Keratinocyte (primary cell): Measurements from ENCODE around the gene HLA-DPB1. TPM values are rescaled to one million over a fixed set of nuclear protein-coding genes. Genes with fewer than 3 reads are reported as not detected.

Source experiments
- DNase-seq: peaks from one replicate; pipeline ENCODE4 v3.0.0-alpha.2; 2011; ENCODE audit warnings: low read depth, missing footprints, low spot score
- FAIRE-seq: peaks from 2 replicates; lab custom pipeline; 2011; peaks lifted over from hg19 to GRCh38; lab: Jason Lieb, UNC
- H2AFZ ChIP-seq: 2 replicates; pipeline ENCODE4 v1.6.0; 2012; ENCODE audit warnings: low read length, control low read depth, inconsistent platforms; ENCODE audit not compliant: control insufficient read depth
- H3K27ac ChIP-seq: 2 replicates; pipeline ENCODE4 v1.5.1; 2011; ENCODE audit warnings: low read length; ENCODE audit not compliant: control insufficient read depth, insufficient read depth
- H3K27me3 ChIP-seq: 3 replicates; pipeline ENCODE4 v1.6.0; 2011; ENCODE audit warnings: low read length; ENCODE audit not compliant: control insufficient read depth, insufficient read depth; ENCODE audit errors: extremely low read depth
- H3K36me3 ChIP-seq, 2 experiments: 2 replicates in 1 of 2; 3 replicates in 1 of 2; pipeline ENCODE4 v1.5.1; 2011; ENCODE audit warnings: low read length in 2 of 2, mild to moderate bottlenecking in 1 of 2; ENCODE audit not compliant: control insufficient read depth in 2 of 2, insufficient read depth in 2 of 2; ENCODE audit errors: extremely low read depth in 1 of 2
- H3K4me1 ChIP-seq: 3 replicates; pipeline ENCODE4 v1.5.1; 2011; ENCODE audit warnings: low read length; ENCODE audit not compliant: control insufficient read depth, insufficient read depth; ENCODE audit errors: extremely low read depth
- H3K4me2 ChIP-seq: 3 replicates; pipeline ENCODE4 v1.6.0; 2011; ENCODE audit warnings: low read depth, low read length; ENCODE audit not compliant: control insufficient read depth, insufficient read depth; ENCODE audit errors: extremely low read depth
- H3K4me3 ChIP-seq, 3 experiments: fragments of 200-600 bp in 1 of 3; sonication (generic) in 1 of 3; 2 replicates in 2 of 3; 3 replicates in 1 of 3; pipeline ENCODE4 v1.5.1; 2011 to 2016; ENCODE audit warnings: low read length in 3 of 3, mild to moderate bottlenecking in 3 of 3, control low read depth in 2 of 3, inconsistent platforms in 1 of 3, low read depth in 1 of 3, mixed read lengths in 1 of 3, mixed run types in 1 of 3, moderate library complexity in 1 of 3; ENCODE audit not compliant: control insufficient read depth in 2 of 3, insufficient read depth in 2 of 3; ENCODE audit errors: extremely low read depth in 1 of 3
- H3K79me2 ChIP-seq: 2 replicates; pipeline ENCODE4 v1.6.0; 2012; ENCODE audit warnings: low read length; ENCODE audit not compliant: control insufficient read depth, insufficient read depth
- H3K9ac ChIP-seq: 3 replicates; pipeline ENCODE4 v1.6.0; 2011; ENCODE audit warnings: low read length; ENCODE audit not compliant: control insufficient read depth, insufficient read depth; ENCODE audit errors: extremely low read depth
- H3K9me1 ChIP-seq: 3 replicates; pipeline ENCODE4 v1.6.0; 2011; ENCODE audit warnings: low read length; ENCODE audit not compliant: control insufficient read depth, insufficient read depth; ENCODE audit errors: extremely low read depth
- H3K9me3 ChIP-seq: 2 replicates; pipeline ENCODE4 v1.5.1; 2012; ENCODE audit warnings: low read depth, low read length; ENCODE audit not compliant: control insufficient read depth
- H4K20me1 ChIP-seq: 3 replicates; pipeline ENCODE4 v1.6.0; 2011; ENCODE audit warnings: low read length; ENCODE audit not compliant: control insufficient read depth, insufficient read depth; ENCODE audit errors: extremely low read depth
- CTCF ChIP-seq, 3 experiments: IDR thresholded peaks in 1 of 3; conservative IDR thresholded peaks in 1 of 3; optimal IDR thresholded peaks in 1 of 3; 2 replicates in 2 of 3; 3 replicates in 1 of 3; pipeline versions ENCODE3 to v1.5.1; 2011; ENCODE audit warnings: low read length in 3 of 3, mild to moderate bottlenecking in 3 of 3, moderate library complexity in 2 of 3, control low read depth in 1 of 3, inconsistent platforms in 1 of 3; ENCODE audit not compliant: insufficient read depth in 2 of 3; ENCODE audit errors: extremely low read depth in 1 of 3
- EZH2 ChIP-seq: IDR thresholded peaks from one replicate; pipeline ENCODE4 v1.6.1; 2012; ENCODE audit warnings: inconsistent platforms, mild to moderate bottlenecking, low read length, moderate library complexity
- dilution Hi-C: fragments of 300-500 bp; cut with MboI; formaldehyde crosslinking; loops from one replicate; pipeline ENCODE4 v1.7.0; 2020; ENCODE audit warnings: low sequenced_read_pairs; ENCODE audit not compliant: extremely low pct_ligation_motif_present
- polyA plus RNA-seq, 5 experiments: library from polyadenylated mRNA; depleted of rRNA in 3 of 5; stranded (reverse) in 3 of 5; stranded (forward) in 1 of 5; unstranded in 1 of 5; fragments of >200 nt; gene quantifications; 1 replicate in 1 of 5; 2 replicates in 3 of 5; 3 replicates in 1 of 5; pipeline versions ENCODE4 v1.2.1 to v1.2.3, GENCODE V29; 2011 to 2012; ENCODE audit warnings: missing spikeins in 2 of 5, low read depth in 1 of 5, low replicate concordance in 1 of 5

HLA-DPB1 gene
- polyA plus RNA-seq, 1 donor (not counting 4 experiments of a cell fraction or from before 2014, with no cell fraction given): 0.13 TPM

GRCh38 chr6:33069021-33069738 is 6.6 kb upstream of the HLA-DPB1 start:
- Histone ChIP-seq H3K4me1 (no peaks in the 10 kb centered on the region), H3K36me3 (no peaks in the 10 kb centered on the region), H3K4me3 (no peak overlapping the region), H3K4me2 (no peak overlapping the region), H3K79me2 (no peaks in the 10 kb centered on the region), H3K27me3 (peaks cover 16% of the 10 kb centered on the region), H3K9ac (no peak overlapping the region), H3K27ac (no peak overlapping the region), H3K9me3 (no peaks in the 10 kb centered on the region), H4K20me1 (no peaks in the 10 kb centered on the region), H3K9me1 (no peaks in the 10 kb centered on the region), H2AFZ (no peak overlapping the region)
- dilution Hi-C loops: no loop called here
- TF ChIP-seq CTCF (optimal IDR thresholded peaks at IDR 0.05 in 1 of 3, IDR thresholded peaks at IDR 0.05 in 1 of 3, conservative IDR thresholded peaks at IDR 0.05 in 1 of 3; ENCODE audit: extremely low read depth in 1 of 3, insufficient read depth in 2 of 3, low read length in 3 of 3): no peak
- no peak for TF ChIP-seq EZH2
- DNase-seq (no peak), FAIRE-seq (no peak)

GRCh38 chr6:33070909-33071308 is 4.9 kb upstream of the HLA-DPB1 start:
- dilution Hi-C loops: no loop called here
- Histone ChIP-seq H3K4me1 (no peaks in the 10 kb centered on the region), H3K4me3 (no peak overlapping the region), H3K4me2 (no peak overlapping the region), H3K9me3 (no peaks in the 10 kb centered on the region), H3K79me2 (no peaks in the 10 kb centered on the region), H3K27ac (no peak overlapping the region), H3K9ac (no peak overlapping the region), H4K20me1 (no peaks in the 10 kb centered on the region), H3K27me3 (peaks cover 16% of the 10 kb centered on the region), H2AFZ (no peak overlapping the region), H3K9me1 (no peaks in the 10 kb centered on the region), H3K36me3 (no peaks in the 10 kb centered on the region)
- DNase-seq (no peak), FAIRE-seq (no peak)
- no peak for TF ChIP-seq CTCF (optimal IDR thresholded peaks at IDR 0.05 in 1 of 3, IDR thresholded peaks at IDR 0.05 in 1 of 3, conservative IDR thresholded peaks at IDR 0.05 in 1 of 3; ENCODE audit: extremely low read depth in 1 of 3, insufficient read depth in 2 of 3, low read length in 3 of 3)
- TF ChIP-seq EZH2: no peak
